ENCODE data around the gene TRIM31.

TRIM31 gene

DNA sequence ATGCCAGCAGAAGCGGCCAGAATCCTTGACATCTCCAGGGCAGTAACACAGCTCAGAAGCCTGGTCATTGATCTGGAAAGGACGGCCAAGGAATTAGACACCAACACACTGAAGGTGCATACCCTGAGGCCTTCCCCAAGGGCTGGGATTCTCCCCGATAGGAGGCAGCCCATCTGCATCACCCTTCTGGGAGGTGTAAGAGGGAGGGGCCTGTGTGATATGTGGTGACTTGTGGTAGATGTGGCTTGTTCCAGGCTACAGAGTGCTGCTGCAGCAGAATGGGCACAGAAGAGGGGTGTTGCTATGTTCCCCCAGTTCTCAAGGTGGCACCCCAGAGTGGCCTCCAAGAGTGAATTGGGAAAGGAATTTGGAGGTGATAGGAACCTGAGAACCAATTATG, 34.2 kb upstream of the TRIM31 start:
- H3K4me1 ChIP-seq (ENCODE audit: control insufficient read depth, insufficient read depth, low read length), result peaks cover 2% of the 10 kb centered on the region; the same call in 1 of the 2 replicates
- TF ChIP-seq ZNF266 (tag by site-specific recombination; IDR thresholded peaks at IDR 0.05; ENCODE audit: low read depth), result no peak
- TF ChIP-seq ZNF768 (tag by site-specific recombination; IDR thresholded peaks at IDR 0.05), result no peak
- no peak for TF ChIP-seq ZNF548 (tag by site-specific recombination; IDR thresholded peaks at IDR 0.05)
- TF ChIP-seq ZNF48 (tag by site-specific recombination; IDR thresholded peaks at IDR 0.05), result no peak
- TF ChIP-seq ZNF621 (tag by site-specific recombination; IDR thresholded peaks at IDR 0.05), result no peak
- no peak for TF ChIP-seq ZBTB1 (tag by site-specific recombination; IDR thresholded peaks at IDR 0.05)
- TF ChIP-seq, protein P1, sequence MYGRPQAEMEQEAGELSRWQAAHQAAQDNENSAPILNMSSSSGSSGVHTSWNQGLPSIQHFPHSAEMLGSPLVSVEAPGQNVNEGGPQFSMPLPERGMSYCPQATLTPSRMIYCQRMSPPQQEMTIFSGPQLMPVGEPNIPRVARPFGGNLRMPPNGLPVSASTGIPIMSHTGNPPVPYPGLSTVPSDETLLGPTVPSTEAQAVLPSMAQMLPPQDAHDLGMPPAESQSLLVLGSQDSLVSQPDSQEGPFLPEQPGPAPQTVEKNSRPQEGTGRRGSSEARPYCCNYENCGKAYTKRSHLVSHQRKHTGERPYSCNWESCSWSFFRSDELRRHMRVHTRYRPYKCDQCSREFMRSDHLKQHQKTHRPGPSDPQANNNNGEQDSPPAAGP (tag by site-specific recombination; IDR thresholded peaks at IDR 0.05), result no peak
- TF ChIP-seq, protein P2, sequence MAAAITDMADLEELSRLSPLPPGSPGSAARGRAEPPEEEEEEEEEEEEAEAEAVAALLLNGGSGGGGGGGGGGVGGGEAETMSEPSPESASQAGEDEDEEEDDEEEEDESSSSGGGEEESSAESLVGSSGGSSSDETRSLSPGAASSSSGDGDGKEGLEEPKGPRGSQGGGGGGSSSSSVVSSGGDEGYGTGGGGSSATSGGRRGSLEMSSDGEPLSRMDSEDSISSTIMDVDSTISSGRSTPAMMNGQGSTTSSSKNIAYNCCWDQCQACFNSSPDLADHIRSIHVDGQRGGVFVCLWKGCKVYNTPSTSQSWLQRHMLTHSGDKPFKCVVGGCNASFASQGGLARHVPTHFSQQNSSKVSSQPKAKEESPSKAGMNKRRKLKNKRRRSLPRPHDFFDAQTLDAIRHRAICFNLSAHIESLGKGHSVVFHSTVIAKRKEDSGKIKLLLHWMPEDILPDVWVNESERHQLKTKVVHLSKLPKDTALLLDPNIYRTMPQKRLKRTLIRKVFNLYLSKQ (tag by site-specific recombination; IDR thresholded peaks at IDR 0.05; ENCODE audit: borderline replicate concordance), result no peak
- TF ChIP-seq ZNF404 (tag by site-specific recombination; IDR thresholded peaks at IDR 0.05), result no peak
- TF ChIP-seq ZNF138 (tag by site-specific recombination; IDR thresholded peaks at IDR 0.05; ENCODE audit: borderline replicate concordance), result no peak
- no peak overlapping the region for H3K4me3 ChIP-seq (ENCODE audit: low read depth, low read length)
- no peak overlapping the region for H3K27ac ChIP-seq (ENCODE audit: extremely low read depth, low read depth, low read length)
- ChIA-PET POLR2A (no interaction called here), CTCF (interaction anchor here (0.5 to 9.3 kb wide), 4 partner anchors 16 to 499 kb away, joined by 3 to 126 read pairs (median 7); no protein-coding TSS in a partner anchor)
- H3K36me3 ChIP-seq (ENCODE audit: control insufficient read depth in 2 of 2, insufficient read depth in 1 of 2, low read length in 2 of 2), result no peaks in the 10 kb centered on the region
- H3K9me3 ChIP-seq (ENCODE audit: control insufficient read depth, insufficient read depth, low read depth, low read length), result no peaks in the 10 kb centered on the region

DNA sequence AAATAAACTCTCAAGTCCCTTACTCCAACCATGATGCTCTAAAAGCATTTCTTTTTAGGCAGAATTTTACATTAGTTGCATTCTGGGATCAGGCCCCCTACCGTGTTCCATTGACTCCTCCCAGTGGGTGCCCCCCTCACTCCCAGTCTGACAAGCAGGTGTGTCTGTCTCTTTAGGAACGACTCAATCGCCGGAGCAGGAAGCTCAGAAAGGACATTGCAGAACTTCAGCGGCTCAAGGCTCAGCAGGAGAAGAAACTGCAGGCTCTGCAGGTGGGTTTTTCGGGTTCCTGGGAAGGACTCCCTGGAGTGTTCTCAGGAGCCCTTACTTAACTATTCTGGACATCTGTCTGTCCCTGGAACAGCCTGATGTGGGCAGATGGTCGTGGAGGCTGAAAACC, 32.9 kb upstream of the TRIM31 start:
- no peaks in the 10 kb centered on the region for H3K36me3 ChIP-seq (ENCODE audit: control insufficient read depth in 2 of 2, insufficient read depth in 1 of 2, low read length in 2 of 2)
- H3K9me3 ChIP-seq (ENCODE audit: control insufficient read depth, insufficient read depth, low read depth, low read length), result no peaks in the 10 kb centered on the region
- H3K4me1 ChIP-seq (ENCODE audit: control insufficient read depth, insufficient read depth, low read length), result peaks cover 2% of the 10 kb centered on the region; the same call in 1 of the 2 replicates
- CTCF ChIA-PET, result interaction anchor here (9.3 kb wide), 1 partner anchor 15 kb away, joined by 126 read pairs; no protein-coding TSS in a partner anchor
- H3K27ac ChIP-seq (ENCODE audit: extremely low read depth, low read depth, low read length), result no peak overlapping the region
- POLR2A ChIA-PET, result interaction anchor here (1.0 kb wide), 1 partner anchor 44 kb away, joined by 4 read pairs; no protein-coding TSS in a partner anchor
- H3K4me3 ChIP-seq (ENCODE audit: low read depth, low read length), result no peak overlapping the region
- TF ChIP-seq, protein P3, sequence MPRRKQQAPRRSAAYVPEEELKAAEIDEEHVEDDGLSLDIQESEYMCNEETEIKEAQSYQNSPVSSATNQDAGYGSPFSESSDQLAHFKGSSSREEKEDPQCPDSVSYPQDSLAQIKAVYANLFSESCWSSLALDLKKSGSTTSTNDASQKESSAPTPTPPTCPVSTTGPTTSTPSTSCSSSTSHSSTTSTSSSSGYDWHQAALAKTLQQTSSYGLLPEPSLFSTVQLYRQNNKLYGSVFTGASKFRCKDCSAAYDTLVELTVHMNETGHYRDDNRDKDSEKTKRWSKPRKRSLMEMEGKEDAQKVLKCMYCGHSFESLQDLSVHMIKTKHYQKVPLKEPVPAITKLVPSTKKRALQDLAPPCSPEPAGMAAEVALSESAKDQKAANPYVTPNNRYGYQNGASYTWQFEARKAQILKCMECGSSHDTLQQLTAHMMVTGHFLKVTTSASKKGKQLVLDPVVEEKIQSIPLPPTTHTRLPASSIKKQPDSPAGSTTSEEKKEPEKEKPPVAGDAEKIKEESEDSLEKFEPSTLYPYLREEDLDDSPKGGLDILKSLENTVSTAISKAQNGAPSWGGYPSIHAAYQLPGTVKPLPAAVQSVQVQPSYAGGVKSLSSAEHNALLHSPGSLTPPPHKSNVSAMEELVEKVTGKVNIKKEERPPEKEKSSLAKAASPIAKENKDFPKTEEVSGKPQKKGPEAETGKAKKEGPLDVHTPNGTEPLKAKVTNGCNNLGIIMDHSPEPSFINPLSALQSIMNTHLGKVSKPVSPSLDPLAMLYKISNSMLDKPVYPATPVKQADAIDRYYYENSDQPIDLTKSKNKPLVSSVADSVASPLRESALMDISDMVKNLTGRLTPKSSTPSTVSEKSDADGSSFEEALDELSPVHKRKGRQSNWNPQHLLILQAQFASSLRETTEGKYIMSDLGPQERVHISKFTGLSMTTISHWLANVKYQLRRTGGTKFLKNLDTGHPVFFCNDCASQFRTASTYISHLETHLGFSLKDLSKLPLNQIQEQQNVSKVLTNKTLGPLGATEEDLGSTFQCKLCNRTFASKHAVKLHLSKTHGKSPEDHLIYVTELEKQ (tag by site-specific recombination; IDR thresholded peaks at IDR 0.05; ENCODE audit: borderline replicate concordance), result no peak
- TF ChIP-seq, protein P4, sequence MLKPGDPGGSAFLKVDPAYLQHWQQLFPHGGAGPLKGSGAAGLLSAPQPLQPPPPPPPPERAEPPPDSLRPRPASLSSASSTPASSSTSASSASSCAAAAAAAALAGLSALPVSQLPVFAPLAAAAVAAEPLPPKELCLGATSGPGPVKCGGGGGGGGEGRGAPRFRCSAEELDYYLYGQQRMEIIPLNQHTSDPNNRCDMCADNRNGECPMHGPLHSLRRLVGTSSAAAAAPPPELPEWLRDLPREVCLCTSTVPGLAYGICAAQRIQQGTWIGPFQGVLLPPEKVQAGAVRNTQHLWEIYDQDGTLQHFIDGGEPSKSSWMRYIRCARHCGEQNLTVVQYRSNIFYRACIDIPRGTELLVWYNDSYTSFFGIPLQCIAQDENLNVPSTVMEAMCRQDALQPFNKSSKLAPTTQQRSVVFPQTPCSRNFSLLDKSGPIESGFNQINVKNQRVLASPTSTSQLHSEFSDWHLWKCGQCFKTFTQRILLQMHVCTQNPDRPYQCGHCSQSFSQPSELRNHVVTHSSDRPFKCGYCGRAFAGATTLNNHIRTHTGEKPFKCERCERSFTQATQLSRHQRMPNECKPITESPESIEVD (tag by site-specific recombination; IDR thresholded peaks at IDR 0.05), result no peak
- no peak for TF ChIP-seq ZNF558 (tag by site-specific recombination; IDR thresholded peaks at IDR 0.05)
- TF ChIP-seq, protein P5, sequence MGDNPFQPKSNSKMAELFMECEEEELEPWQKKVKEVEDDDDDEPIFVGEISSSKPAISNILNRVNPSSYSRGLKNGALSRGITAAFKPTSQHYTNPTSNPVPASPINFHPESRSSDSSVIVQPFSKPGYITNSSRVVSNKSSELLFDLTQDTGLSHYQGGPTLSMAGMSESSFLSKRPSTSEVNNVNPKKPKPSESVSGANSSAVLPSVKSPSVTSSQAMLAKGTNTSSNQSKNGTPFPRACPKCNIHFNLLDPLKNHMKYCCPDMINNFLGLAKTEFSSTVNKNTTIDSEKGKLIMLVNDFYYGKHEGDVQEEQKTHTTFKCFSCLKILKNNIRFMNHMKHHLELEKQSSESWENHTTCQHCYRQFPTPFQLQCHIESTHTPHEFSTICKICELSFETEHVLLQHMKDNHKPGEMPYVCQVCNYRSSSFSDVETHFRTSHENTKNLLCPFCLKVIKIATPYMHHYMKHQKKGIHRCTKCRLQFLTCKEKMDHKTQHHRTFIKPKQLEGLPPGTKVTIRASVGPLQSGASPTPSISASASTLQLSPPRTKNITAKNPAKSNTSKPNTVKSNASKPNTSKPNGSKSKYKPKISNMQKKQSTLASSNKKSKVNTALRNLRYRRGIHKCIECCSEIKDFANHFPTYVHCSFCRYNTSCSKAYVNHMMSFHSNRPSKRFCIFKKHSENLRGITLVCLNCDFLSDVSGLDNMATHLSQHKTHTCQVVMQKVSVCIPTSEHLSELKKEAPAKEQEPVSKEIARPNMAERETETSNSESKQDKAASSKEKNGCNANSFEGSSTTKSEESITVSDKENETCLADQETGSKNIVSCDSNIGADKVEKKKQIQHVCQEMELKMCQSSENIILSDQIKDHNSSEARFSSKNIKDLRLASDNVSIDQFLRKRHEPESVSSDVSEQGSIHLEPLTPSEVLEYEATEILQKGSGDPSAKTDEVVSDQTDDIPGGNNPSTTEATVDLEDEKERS (tag by site-specific recombination; IDR thresholded peaks at IDR 0.05), result no peak
- TF ChIP-seq, protein P6, sequence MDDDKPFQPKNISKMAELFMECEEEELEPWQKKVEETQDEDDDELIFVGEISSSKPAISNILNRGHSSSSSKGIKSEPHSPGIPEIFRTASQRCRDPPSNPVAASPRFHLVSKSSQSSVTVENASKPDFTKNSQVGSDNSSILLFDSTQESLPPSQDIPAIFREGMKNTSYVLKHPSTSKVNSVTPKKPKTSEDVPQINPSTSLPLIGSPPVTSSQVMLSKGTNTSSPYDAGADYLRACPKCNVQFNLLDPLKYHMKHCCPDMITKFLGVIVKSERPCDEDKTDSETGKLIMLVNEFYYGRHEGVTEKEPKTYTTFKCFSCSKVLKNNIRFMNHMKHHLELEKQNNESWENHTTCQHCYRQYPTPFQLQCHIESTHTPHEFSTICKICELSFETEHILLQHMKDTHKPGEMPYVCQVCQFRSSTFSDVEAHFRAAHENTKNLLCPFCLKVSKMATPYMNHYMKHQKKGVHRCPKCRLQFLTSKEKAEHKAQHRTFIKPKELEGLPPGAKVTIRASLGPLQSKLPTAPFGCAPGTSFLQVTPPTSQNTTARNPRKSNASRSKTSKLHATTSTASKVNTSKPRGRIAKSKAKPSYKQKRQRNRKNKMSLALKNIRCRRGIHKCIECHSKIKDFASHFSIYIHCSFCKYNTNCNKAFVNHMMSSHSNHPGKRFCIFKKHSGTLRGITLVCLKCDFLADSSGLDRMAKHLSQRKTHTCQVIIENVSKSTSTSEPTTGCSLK (tag by site-specific recombination; IDR thresholded peaks at IDR 0.05), result no peak
- no peak for TF ChIP-seq ZNF561 (tag by site-specific recombination; IDR thresholded peaks at IDR 0.05; ENCODE audit: borderline replicate concordance)
- TF ChIP-seq ZNF560 (tag by site-specific recombination; IDR thresholded peaks at IDR 0.05; ENCODE audit: borderline replicate concordance), result no peak
- peak; percentile 22; the same call in 1 of the 2 replicates for TF ChIP-seq ZNF341 (tag by site-specific recombination; IDR thresholded peaks at IDR 0.05; ENCODE audit: low read depth)
- TF ChIP-seq ZNF292 (tag by site-specific recombination; IDR thresholded peaks at IDR 0.05; ENCODE audit: borderline replicate concordance, low read depth), result no peak
- peak; percentile 51 for TF ChIP-seq ZIC2 (tag by site-specific recombination; IDR thresholded peaks at IDR 0.05)
- TF ChIP-seq ZNF391 (tag by site-specific recombination; IDR thresholded peaks at IDR 0.05; ENCODE audit: borderline replicate concordance, low read depth), result no peak
- no peak for TF ChIP-seq IKZF3 (tag by site-specific recombination; IDR thresholded peaks at IDR 0.05)
